Measurements from ENCODE around the gene ATP8A2.

DNA sequence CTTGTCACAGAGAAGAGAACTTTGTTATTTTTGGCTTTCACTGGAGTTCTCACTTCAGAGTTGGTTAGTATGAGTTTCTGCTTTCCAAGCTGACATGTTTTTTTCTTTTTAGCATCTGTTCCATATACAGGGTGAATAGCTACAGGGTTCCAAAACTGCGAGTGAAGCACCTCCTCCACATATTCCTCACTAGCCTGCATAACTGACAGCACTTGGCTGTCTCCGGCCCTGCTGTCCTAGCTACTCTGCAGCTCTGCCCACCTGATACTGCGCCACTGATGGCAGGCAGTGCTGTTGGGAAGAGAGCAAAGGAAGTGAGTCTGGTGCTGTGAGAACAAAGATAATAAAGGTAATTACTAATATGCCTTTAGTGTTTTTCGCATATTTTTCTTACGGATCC lies 6.8 kb downstream of the ATP8A2 start:
- TF ChIP-seq CTCF (IDR thresholded peaks at IDR 0.05; ENCODE audit: low read length) (no peak), EZH2 (optimal IDR thresholded peaks at IDR 0.05; ENCODE audit: low read depth, low read length) (no peak), EZH2phosphoT487 (IDR thresholded peaks at IDR 0.05; ENCODE audit: low read length) (no peak)

Measured in MM.1S (cell line).